A549 (cell line): ENCODE data around the gene ZBTB42. TPM values are rescaled to one million over a fixed set of nuclear protein-coding genes. Genes with fewer than 3 reads are reported as not detected.

ENCODE experiments used
- ATAC-seq, 2 experiments: fragments of 200-7000 bp in 1 of 2; fragments of >200 bp in 1 of 2; cut with Nextera tagmentation in 1 of 2; cut with Tn5 transposase in 1 of 2; 3 replicates each; pipeline versions ENCODE4 v1.8.0 to v1.9.1; 2018 to 2020; ENCODE audit warnings: mild to moderate bottlenecking in 1 of 2, moderate library complexity in 1 of 2
- CTCF ChIA-PET: fragments of 300-600 bp; sonication (Branson Sonifier 250); formaldehyde crosslinking; extraction: SDS; loops from one replicate; lab custom pipeline; 2021; ENCODE audit warnings: antibody characterized with exemption, inconsistent platforms; lab: Yijun Ruan, JAX
- POLR2A ChIA-PET: fragments of 350-600 bp; formaldehyde crosslinking; extraction: SDS; loops from one replicate; lab custom pipeline; 2021; ENCODE audit warnings: antibody characterized with exemption, inconsistent platforms; lab: Yijun Ruan, JAX
- DNase-seq, 2 experiments: peaks; one replicate each; pipeline versions ENCODE4 v3.0.0 to v3.0.0-alpha.2; 2011 to 2016; ENCODE audit warnings: low read depth in 1 of 2, low spot score in 1 of 2
- FAIRE-seq: peaks from 2 replicates; lab custom pipeline; 2011; peaks lifted over from hg19 to GRCh38; lab: Jason Lieb, UNC
- H3K27ac ChIP-seq, 2 experiments: fragments of >200 bp; sonication (Bioruptor Twin); formaldehyde crosslinking; 3 replicates each; pipeline ENCODE4 v1.5.1; 2016 to 2017
- H3K4me1 ChIP-seq: fragments of >200 bp; sonication (Bioruptor Twin); formaldehyde crosslinking; 3 replicates; pipeline ENCODE4 v1.6.1; 2016
- H3K4me2 ChIP-seq: fragments of >200 bp; sonication (Bioruptor Twin); formaldehyde crosslinking; 3 replicates; pipeline ENCODE4 v1.6.1; 2016
- H3K4me3 ChIP-seq: fragments of >200 bp; sonication (Bioruptor Twin); formaldehyde crosslinking; 3 replicates; pipeline ENCODE4 v1.5.1; 2016
- H3K9me3 ChIP-seq: fragments of >200 bp; sonication (Bioruptor Twin); formaldehyde crosslinking; 3 replicates; pipeline ENCODE4 v1.6.1; 2016
- ATOH8 ChIP-seq: fragments of 250-450 bp; sonication (Bioruptor Pico); IDR thresholded peaks from 2 replicates; pipeline ENCODE4 v1.5.0; 2020; ENCODE audit warnings: low read depth, mild to moderate bottlenecking, moderate library complexity
- BHLHE40 ChIP-seq: IDR thresholded peaks from 2 replicates; pipeline ENCODE4 v1.6.1; 2012; ENCODE audit warnings: low read depth, low read length, inconsistent platforms
- CHD2 ChIP-seq: fragments of 150-350 bp; IDR thresholded peaks from 2 replicates; pipeline ENCODE4 v1.6.1; 2014; ENCODE audit warnings: low read length; ENCODE audit not compliant: partially characterized antibody
- CTCF ChIP-seq: fragments of >200 bp; sonication (Bioruptor Twin); formaldehyde crosslinking; IDR thresholded peaks from 3 replicates; pipeline ENCODE4 v1.5.1; 2016
- E2F6 ChIP-seq: IDR thresholded peaks from 2 replicates; pipeline ENCODE4 v1.6.1; 2012; ENCODE audit warnings: low read depth, borderline replicate concordance
- EHF ChIP-seq: fragments of 250-450 bp; sonication (Bioruptor Pico); IDR thresholded peaks from 2 replicates; pipeline ENCODE4 v1.5.0; 2020; ENCODE audit warnings: mild to moderate bottlenecking
- EHMT2 ChIP-seq: fragments of 200-600 bp; sonication (generic); IDR thresholded peaks from 2 replicates; pipeline ENCODE4 v1.6.1; 2016; ENCODE audit warnings: antibody characterized with exemption, low read depth, mild to moderate bottlenecking, moderate library complexity
- FOSL2 ChIP-seq, 2 experiments: fragments of 450-650 bp in 1 of 2; fragments of >200 bp in 1 of 2; sonication (Bioruptor Twin) in 1 of 2; formaldehyde crosslinking; IDR thresholded peaks; 2 replicates each; pipeline versions ENCODE4 v1.5.0 to v1.6.1; 2016 to 2020; ENCODE audit warnings: mild to moderate bottlenecking in 1 of 2, moderate library complexity in 1 of 2
- FOXS1 ChIP-seq: fragments of 250-450 bp; sonication (Bioruptor Pico); IDR thresholded peaks from 2 replicates; pipeline ENCODE4 v1.5.0; 2020; ENCODE audit warnings: mild to moderate bottlenecking, moderate library complexity
- HOXA7 ChIP-seq: fragments of 250-450 bp; sonication (Bioruptor Pico); IDR thresholded peaks from 2 replicates; pipeline ENCODE4 v1.5.0; 2020; ENCODE audit warnings: mild to moderate bottlenecking, moderate library complexity
- HOXB13 ChIP-seq: fragments of 250-450 bp; sonication (Bioruptor Pico); IDR thresholded peaks from 2 replicates; pipeline ENCODE4 v1.5.0; 2020; ENCODE audit warnings: low read depth, mild to moderate bottlenecking, moderate library complexity
- JUN ChIP-seq, 2 experiments: fragments of >200 bp; sonication (Bioruptor Twin); formaldehyde crosslinking; IDR thresholded peaks; 2 replicates in 1 of 2; 3 replicates in 1 of 2; pipeline ENCODE4 v1.6.1; 2016 to 2017
- KDM5A ChIP-seq: fragments of 200-600 bp; sonication (generic); IDR thresholded peaks from 2 replicates; pipeline ENCODE4 v1.6.1; 2016; ENCODE audit warnings: antibody characterized with exemption, mild to moderate bottlenecking
- MAFK ChIP-seq: fragments of 450-650 bp; IDR thresholded peaks from 2 replicates; pipeline ENCODE4 v1.6.1; 2014; ENCODE audit not compliant: partially characterized antibody
- MAX ChIP-seq: IDR thresholded peaks from 2 replicates; pipeline ENCODE4 v1.6.1; 2012
- MAZ ChIP-seq: fragments of 150-350 bp; IDR thresholded peaks from 2 replicates; pipeline ENCODE4 v1.6.1; 2014; ENCODE audit warnings: antibody characterized with exemption, low read depth, low read length, borderline replicate concordance
- NPAS2 ChIP-seq: fragments of 250-450 bp; sonication (Bioruptor Pico); IDR thresholded peaks from 2 replicates; pipeline ENCODE4 v1.8.0; 2022; ENCODE audit warnings: mild to moderate bottlenecking, moderate library complexity, borderline replicate concordance
- REST ChIP-seq: fragments of 200-600 bp; sonication (generic); IDR thresholded peaks from 2 replicates; pipeline ENCODE4 v1.6.1; 2016; ENCODE audit warnings: antibody characterized with exemption, mild to moderate bottlenecking, moderate library complexity
- RNF2 ChIP-seq: fragments of 200-600 bp; sonication (generic); IDR thresholded peaks from 2 replicates; pipeline ENCODE4 v1.6.1; 2016; ENCODE audit warnings: low read depth, mild to moderate bottlenecking, antibody characterized with exemption, moderate library complexity, borderline replicate concordance
- SMC3 ChIP-seq: fragments of >200 bp; sonication (Bioruptor Twin); formaldehyde crosslinking; IDR thresholded peaks from 3 replicates; pipeline ENCODE4 v1.6.1; 2018; ENCODE audit warnings: inconsistent platforms
- WGBS: methylation state at CpG from one replicate; pipeline ENCODE4 v1.1.6; 2017; ENCODE audit errors: missing lambda C conversion rate; 5-methylcytosine and 5-hydroxymethylcytosine counted together
- polyA plus RNA-seq, 4 experiments: library from polyadenylated mRNA; depleted of rRNA in 3 of 4; stranded (reverse); fragments of >200 nt; fragmentation: RNase III in 1 of 4; extraction: RNeasy Plus Mini Kit Qiagen cat#74134 plus additional on column Dnase treatment in 1 of 4; gene quantifications; 2 replicates in 3 of 4; 3 replicates in 1 of 4; pipeline ENCODE4 v1.2.3, GENCODE V29; 2011 to 2017

Gene ZBTB42
- polyA plus RNA-seq, 2 of the 4 experiments (the other 2 are of a cell fraction): 1.6 to 2.6 TPM

GRCh38 chr14:104806625-104807465 is 5.9 kb downstream of the ZBTB42 start:
- POLR2A ChIA-PET: no interaction called here
- FAIRE-seq: no peak

More at GRCh38 chr14:104806625-104807465, 5.9 kb downstream of the ZBTB42 start:
- WGBS: 73% methylated on average over 10 of the region's 10 CpGs
- no peaks in the 10 kb centered on the region for H3K9me3 ChIP-seq
- CTCF ChIA-PET: interaction anchor here (0.7 to 2.2 kb wide), 2 partner anchors 11 to 20 kb away, joined by 3 to 7 read pairs; no protein-coding TSS in a partner anchor
- TF ChIP-seq ATOH8: no peak
- TF ChIP-seq HOXA7 (CRISPR knock-in tag): no peak
- TF ChIP-seq CTCF: no peak
- TF ChIP-seq MAZ: no peak
- no peak for TF ChIP-seq MAFK
- no peak for TF ChIP-seq NPAS2 (CRISPR knock-in tag)
- no peak for TF ChIP-seq HOXB13 (CRISPR knock-in tag)
- TF ChIP-seq RNF2: no peak
- no peak for TF ChIP-seq BHLHE40
- TF ChIP-seq FOSL2 (IDR thresholded peaks at IDR 0.05): no peak
- TF ChIP-seq FOSL2 (CRISPR knock-in tag; IDR thresholded peaks at IDR 0.05): no peak
- no peak for TF ChIP-seq SMC3
- TF ChIP-seq E2F6: no peak
- no peak for TF ChIP-seq KDM5A
- no peak for TF ChIP-seq CHD2
- TF ChIP-seq MAX: no peak
- TF ChIP-seq EHF (CRISPR knock-in tag): no peak
- TF ChIP-seq EHMT2: no peak
- no peak for TF ChIP-seq JUN (IDR thresholded peaks at IDR 0.05)
- TF ChIP-seq FOXS1 (CRISPR knock-in tag): no peak
- no peak for TF ChIP-seq REST
- H3K4me3 ChIP-seq: no peak overlapping the region
- no peak overlapping the region for H3K4me2 ChIP-seq
- no peak for DNase-seq
- ATAC-seq: no peak
- peaks cover 31% of the 10 kb centered on the region for H3K4me1 ChIP-seq
- no peak overlapping the region for H3K27ac ChIP-seq
